Vagina (tissue), 2 donors: ENCODE data around the gene SEPHS1.

Source experiments
- POLR2A ChIP-seq, 2 donors: fragments of 450-650 bp; IDR thresholded peaks; one replicate each; pipeline ENCODE4 v1.6.1; 2017; ENCODE audit warnings: antibody characterized with exemption in 2 of 2, mild to moderate bottlenecking in 2 of 2, moderate library complexity in 2 of 2
- TF ChIP-seq, protein P1 (sequence below), 3 experiments: fragments of 450-650 bp in 2 of 3; fragments of 200-600 bp in 1 of 3; sonication (generic) in 1 of 3; IDR thresholded peaks; one replicate each; pipeline ENCODE4 v1.5.1; 2017 to 2019; ENCODE audit warnings: antibody characterized with exemption in 3 of 3, mild to moderate bottlenecking in 2 of 3, moderate library complexity in 2 of 3

GRCh38 chr10:13291061-13291460 lies 57.0 kb downstream of the SEPHS1 start:
- TF ChIP-seq POLR2A (IDR thresholded peaks at IDR 0.05) = no peak
- TF ChIP-seq, protein P1, sequence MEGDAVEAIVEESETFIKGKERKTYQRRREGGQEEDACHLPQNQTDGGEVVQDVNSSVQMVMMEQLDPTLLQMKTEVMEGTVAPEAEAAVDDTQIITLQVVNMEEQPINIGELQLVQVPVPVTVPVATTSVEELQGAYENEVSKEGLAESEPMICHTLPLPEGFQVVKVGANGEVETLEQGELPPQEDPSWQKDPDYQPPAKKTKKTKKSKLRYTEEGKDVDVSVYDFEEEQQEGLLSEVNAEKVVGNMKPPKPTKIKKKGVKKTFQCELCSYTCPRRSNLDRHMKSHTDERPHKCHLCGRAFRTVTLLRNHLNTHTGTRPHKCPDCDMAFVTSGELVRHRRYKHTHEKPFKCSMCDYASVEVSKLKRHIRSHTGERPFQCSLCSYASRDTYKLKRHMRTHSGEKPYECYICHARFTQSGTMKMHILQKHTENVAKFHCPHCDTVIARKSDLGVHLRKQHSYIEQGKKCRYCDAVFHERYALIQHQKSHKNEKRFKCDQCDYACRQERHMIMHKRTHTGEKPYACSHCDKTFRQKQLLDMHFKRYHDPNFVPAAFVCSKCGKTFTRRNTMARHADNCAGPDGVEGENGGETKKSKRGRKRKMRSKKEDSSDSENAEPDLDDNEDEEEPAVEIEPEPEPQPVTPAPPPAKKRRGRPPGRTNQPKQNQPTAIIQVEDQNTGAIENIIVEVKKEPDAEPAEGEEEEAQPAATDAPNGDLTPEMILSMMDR (IDR thresholded peaks at IDR 0.05) = no peak
